Fibroblast of lung (primary cell): Measurements from ENCODE around the gene JAGN1. TPM values are rescaled to one million over a fixed set of nuclear protein-coding genes. Genes with fewer than 3 reads are reported as not detected.
"Not testable (repeated sequence)": the region's sequence is repeated elsewhere in the genome, so short reads cannot be mapped to it uniquely, and the experiment has no call there.

Experiments used
- DNase-seq, 2 donors: peaks; one replicate each; pipeline versions ENCODE4 v3.0.0 to v3.0.0-alpha.2; 2010; ENCODE audit warnings: low read depth in 2 of 2
- H2AFZ ChIP-seq: 2 replicates; pipeline ENCODE4 v1.5.1; 2012; ENCODE audit warnings: low read length, control low read depth, inconsistent platforms
- H3K27ac ChIP-seq: 2 replicates; pipeline ENCODE4 v1.5.1; 2011; ENCODE audit warnings: low read length, control low read depth; ENCODE audit not compliant: insufficient read depth
- H3K27me3 ChIP-seq: 2 replicates; pipeline ENCODE4 v1.5.1; 2011; ENCODE audit warnings: mild to moderate bottlenecking, low read length; ENCODE audit not compliant: control insufficient read depth, insufficient read depth
- H3K36me3 ChIP-seq: 2 replicates; pipeline ENCODE4 v1.5.1; 2011; ENCODE audit warnings: low read length; ENCODE audit not compliant: control insufficient read depth, insufficient read depth
- H3K4me1 ChIP-seq: 2 replicates; pipeline ENCODE4 v1.5.1; 2011; ENCODE audit warnings: low read length; ENCODE audit not compliant: control insufficient read depth, insufficient read depth; ENCODE audit errors: extremely low read depth
- H3K4me2 ChIP-seq: 2 replicates; pipeline ENCODE4 v1.5.1; 2011; ENCODE audit warnings: low read length, control low read depth; ENCODE audit not compliant: insufficient read depth; ENCODE audit errors: extremely low read depth
- H3K4me3 ChIP-seq, 4 experiments: fragments of 200-600 bp in 1 of 4; sonication (generic) in 1 of 4; replicated peaks in 1 of 4; 2 replicates each; pipeline ENCODE4 v1.5.1; 2011 to 2016; ENCODE audit warnings: low read length in 4 of 4, low read depth in 3 of 4, mild to moderate bottlenecking in 3 of 4, control low read depth in 2 of 4, inconsistent platforms in 1 of 4, mixed read lengths in 1 of 4; ENCODE audit not compliant: insufficient read depth in 1 of 4; ENCODE audit errors: control extremely low read depth in 1 of 4
- H3K79me2 ChIP-seq: 2 replicates; pipeline ENCODE4 v1.5.1; 2012; ENCODE audit warnings: mild to moderate bottlenecking, low read length, inconsistent platforms; ENCODE audit not compliant: control insufficient read depth, insufficient read depth
- H3K9ac ChIP-seq: 2 replicates; pipeline ENCODE4 v1.5.1; 2011; ENCODE audit warnings: mild to moderate bottlenecking, low read length, control low read depth; ENCODE audit not compliant: insufficient read depth
- H3K9me3 ChIP-seq: 2 replicates; pipeline ENCODE4 v1.5.1; 2012; ENCODE audit warnings: low read depth, low read length; ENCODE audit not compliant: control insufficient read depth, insufficient read depth
- H4K20me1 ChIP-seq: 2 replicates; pipeline ENCODE4 v1.5.1; 2011; ENCODE audit warnings: low read length; ENCODE audit not compliant: control insufficient read depth, insufficient read depth; ENCODE audit errors: extremely low read depth
- EZH2 ChIP-seq: IDR thresholded peaks from 2 replicates; pipeline ENCODE4 v1.5.1; 2012; ENCODE audit warnings: low read length, control low read depth, mild to moderate bottlenecking; ENCODE audit errors: missing control alignments
- polyA plus RNA-seq, 2 donors: library from polyadenylated mRNA; depleted of rRNA in 1 of 2; stranded (reverse) in 1 of 2; unstranded in 1 of 2; fragments of >200 nt; gene quantifications; 2 replicates each; pipeline ENCODE4 v1.2.1, GENCODE V29; 2011 to 2012; ENCODE audit warnings: missing spikeins in 1 of 2
- total RNA-seq: library from RNA; depleted of rRNA; stranded (reverse); fragments of >200 nt; gene quantifications from 2 replicates; pipeline ENCODE4 v1.2.1, GENCODE V29; 2014
- TF ChIP-seq, protein P1 (sequence below), 2 donors: IDR thresholded peaks in 1 of 2; conservative IDR thresholded peaks in 1 of 2; 1 replicate in 1 of 2; 2 replicates in 1 of 2; pipeline ENCODE4 v1.5.1; 2011 to 2012; ENCODE audit warnings: low read length in 2 of 2, control low read depth in 1 of 2, inconsistent platforms in 1 of 2, low read depth in 1 of 2, mild to moderate bottlenecking in 1 of 2

Gene JAGN1
- total and polyA plus RNA-seq, 2 donors (not counting 1 experiment from before 2014, with no cell fraction given): 30.6 to 36.6 TPM

DNA sequence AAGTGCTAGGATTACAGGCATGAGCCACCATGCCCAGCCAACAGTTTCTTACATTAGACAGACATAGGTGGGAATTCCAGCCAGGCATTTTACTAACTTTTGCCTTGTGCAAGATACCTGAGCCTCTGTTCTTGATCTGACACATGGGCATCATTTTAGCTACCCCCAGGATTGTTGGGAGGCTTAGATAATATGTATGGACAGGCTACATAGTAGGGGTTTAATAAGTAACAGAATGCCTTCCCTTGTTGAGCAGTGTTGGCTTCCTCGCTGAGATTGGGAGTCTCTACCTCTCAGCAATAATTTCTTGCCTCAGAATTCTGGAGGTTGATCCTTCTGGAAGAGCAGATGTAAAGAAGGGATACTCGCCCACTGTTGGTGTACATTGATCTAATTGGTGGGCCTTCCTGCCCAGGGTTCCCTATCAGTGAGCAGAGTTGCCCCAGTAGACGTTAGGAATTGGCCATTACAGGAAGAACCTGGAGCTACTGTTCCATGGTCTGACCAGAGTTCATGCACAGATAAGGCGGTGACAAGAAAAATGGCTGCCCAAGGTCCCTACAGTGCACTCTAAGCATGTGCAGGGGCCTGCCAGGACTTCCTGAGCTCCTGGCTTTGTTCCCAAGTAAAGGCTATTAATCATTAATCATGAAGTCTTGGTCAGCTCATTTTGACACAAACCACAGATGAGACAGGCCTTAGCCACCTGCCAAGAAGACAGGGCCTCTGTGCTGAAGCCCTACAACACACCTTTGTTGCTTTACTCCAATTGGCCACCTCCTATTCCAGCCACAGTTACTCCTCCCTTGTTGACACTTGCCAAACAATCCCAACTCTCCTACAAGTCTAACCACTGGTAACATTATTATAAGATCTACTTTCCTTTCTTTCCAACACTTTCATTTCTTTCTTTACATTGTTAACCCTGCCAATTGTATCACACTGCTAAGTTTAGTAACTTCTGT, 7.3 kb downstream of the JAGN1 start:
- no peak overlapping the region for H3K4me2 ChIP-seq
- peaks cover 8% of the 10 kb centered on the region for H3K4me1 ChIP-seq
- no peak overlapping the region for H2AFZ ChIP-seq
- H3K36me3 ChIP-seq: peaks cover 2% of the 10 kb centered on the region
- H3K27me3 ChIP-seq: no peaks in the 10 kb centered on the region
- H3K4me3 ChIP-seq: no peak overlapping the region
- peaks cover 5% of the 10 kb centered on the region for H3K79me2 ChIP-seq
- peak; percentile 64 to 68 for DNase-seq
- no peaks in the 10 kb centered on the region for H4K20me1 ChIP-seq
- no peak overlapping the region for H3K9ac ChIP-seq
- H3K27ac ChIP-seq: no peak overlapping the region
- no peak for TF ChIP-seq EZH2
- TF ChIP-seq, protein P1, sequence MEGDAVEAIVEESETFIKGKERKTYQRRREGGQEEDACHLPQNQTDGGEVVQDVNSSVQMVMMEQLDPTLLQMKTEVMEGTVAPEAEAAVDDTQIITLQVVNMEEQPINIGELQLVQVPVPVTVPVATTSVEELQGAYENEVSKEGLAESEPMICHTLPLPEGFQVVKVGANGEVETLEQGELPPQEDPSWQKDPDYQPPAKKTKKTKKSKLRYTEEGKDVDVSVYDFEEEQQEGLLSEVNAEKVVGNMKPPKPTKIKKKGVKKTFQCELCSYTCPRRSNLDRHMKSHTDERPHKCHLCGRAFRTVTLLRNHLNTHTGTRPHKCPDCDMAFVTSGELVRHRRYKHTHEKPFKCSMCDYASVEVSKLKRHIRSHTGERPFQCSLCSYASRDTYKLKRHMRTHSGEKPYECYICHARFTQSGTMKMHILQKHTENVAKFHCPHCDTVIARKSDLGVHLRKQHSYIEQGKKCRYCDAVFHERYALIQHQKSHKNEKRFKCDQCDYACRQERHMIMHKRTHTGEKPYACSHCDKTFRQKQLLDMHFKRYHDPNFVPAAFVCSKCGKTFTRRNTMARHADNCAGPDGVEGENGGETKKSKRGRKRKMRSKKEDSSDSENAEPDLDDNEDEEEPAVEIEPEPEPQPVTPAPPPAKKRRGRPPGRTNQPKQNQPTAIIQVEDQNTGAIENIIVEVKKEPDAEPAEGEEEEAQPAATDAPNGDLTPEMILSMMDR (conservative IDR thresholded peaks at IDR 0.05 in 1 of 2, IDR thresholded peaks at IDR 0.05 in 1 of 2; ENCODE audit: low read depth in 1 of 2, low read length in 2 of 2): no peak
- H3K9me3 ChIP-seq: no peaks in the 10 kb centered on the region

DNA sequence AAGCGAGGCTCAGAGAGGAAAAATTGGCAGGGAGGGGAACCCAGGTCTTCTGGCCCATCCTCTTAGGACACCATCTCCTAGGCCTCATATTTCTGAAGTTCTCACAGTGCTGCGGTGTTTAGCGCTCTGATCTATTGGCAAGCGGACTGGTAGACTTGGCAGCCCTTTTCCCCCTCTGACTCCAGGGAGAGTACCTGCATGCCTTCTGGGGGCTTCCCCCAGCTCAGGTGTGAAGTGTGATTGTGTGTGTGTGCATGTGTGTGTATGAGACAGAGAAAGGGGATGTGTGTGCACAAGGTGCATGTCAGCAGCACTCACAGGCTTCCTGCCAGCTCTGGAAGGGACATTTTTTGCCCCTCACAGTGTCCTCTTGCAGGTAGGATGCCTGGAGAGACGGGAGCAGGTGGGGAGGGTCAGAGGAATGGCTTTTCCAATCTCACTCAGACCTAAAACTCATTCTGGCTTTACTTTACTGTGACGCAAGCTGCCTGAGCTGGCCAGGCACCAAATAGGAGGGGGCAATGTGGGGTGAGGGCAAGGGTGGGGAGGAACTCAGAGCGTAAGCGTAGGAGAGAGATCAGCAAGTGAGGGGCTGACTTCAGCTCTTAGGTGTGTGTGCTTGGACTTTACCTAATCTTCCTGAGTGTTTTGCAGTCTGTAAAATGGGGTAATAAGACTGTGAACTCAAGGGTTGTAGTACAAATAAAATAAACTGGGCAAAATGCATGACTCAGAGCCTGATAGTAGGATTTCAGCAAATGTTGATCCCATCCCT, 8.2 kb downstream of the JAGN1 start:
- Histone ChIP-seq H3K27me3 (no peaks in the 10 kb centered on the region), H2AFZ (no peak overlapping the region), H3K9me3 (no peaks in the 10 kb centered on the region), H4K20me1 (no peaks in the 10 kb centered on the region), H3K9ac (no peak overlapping the region), H3K36me3 (no peaks in the 10 kb centered on the region), H3K27ac (no peak overlapping the region), H3K4me2 (no peak overlapping the region), H3K79me2 (no peaks in the 10 kb centered on the region), H3K4me3 (no peak overlapping the region), H3K4me1 (peaks cover 15% of the 10 kb centered on the region)
- DNase-seq: no peak
- no peak for TF ChIP-seq EZH2
- TF ChIP-seq, protein P1 (conservative IDR thresholded peaks at IDR 0.05 in 1 of 2, IDR thresholded peaks at IDR 0.05 in 1 of 2; ENCODE audit: low read depth in 1 of 2, low read length in 2 of 2): no peak

DNA sequence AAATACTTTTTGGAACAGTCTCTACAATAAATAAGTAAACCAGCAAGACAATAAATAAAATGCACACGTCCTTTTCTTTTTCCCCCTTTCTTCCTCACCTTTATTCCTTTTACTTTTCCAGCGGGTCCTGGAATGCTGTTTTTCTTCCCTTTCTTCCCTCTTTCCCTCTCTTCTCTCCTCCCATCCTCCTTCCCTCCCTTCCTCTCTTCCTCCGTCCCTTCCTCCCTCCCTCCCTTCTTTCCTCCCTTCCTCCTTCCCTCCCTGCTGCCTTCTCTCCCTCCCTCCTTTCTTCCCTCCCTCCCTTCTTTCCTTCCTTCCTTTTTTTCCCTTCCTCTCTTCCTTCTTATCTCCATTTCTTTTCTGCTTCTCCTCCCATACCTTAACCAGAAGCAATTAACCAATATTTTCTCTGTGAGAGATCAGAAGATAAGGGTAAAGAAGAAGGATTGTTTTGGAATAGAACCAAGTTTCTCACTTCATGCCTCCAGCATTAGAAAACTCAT, 8.9 kb downstream of the JAGN1 start:
- Histone ChIP-seq H3K9ac (no peak overlapping the region), H3K79me2 (no peaks in the 10 kb centered on the region), H3K27me3 (no peaks in the 10 kb centered on the region), H3K4me2 (no peak overlapping the region), H3K4me1 (peaks cover 12% of the 10 kb centered on the region), H3K9me3 (no peaks in the 10 kb centered on the region), H3K36me3 (no peaks in the 10 kb centered on the region), H3K27ac (no peak overlapping the region), H4K20me1 (no peaks in the 10 kb centered on the region), H3K4me3 (no peak overlapping the region), H2AFZ (no peak overlapping the region)
- no peak for DNase-seq
- no peak for TF ChIP-seq EZH2
- TF ChIP-seq, protein P1 (conservative IDR thresholded peaks at IDR 0.05 in 1 of 2, IDR thresholded peaks at IDR 0.05 in 1 of 2; ENCODE audit: low read depth in 1 of 2, low read length in 2 of 2): no peak

DNA sequence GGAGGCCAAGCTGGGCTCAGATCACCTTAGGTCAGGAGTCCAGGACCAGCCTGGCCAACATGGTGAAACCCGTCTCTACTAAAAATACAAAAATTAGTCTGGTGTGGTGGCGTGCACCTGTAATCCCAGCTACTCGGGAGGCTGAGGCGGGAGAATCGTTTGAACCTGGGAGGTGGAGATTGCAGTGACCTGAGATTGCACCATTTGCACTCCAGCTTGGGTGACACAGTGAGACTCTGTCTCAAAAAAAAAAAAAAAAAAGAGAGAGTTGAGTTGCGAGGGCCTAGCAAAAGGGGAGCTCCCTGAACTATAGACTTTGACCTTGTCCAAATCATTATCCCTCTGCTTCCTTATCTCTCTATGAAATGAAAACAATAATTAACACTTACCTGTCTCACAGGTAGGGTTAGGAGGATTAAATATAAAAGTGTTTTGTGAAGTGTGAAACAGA, 10.6 kb downstream of the JAGN1 start:
- not testable (repeated sequence) for H3K4me2 ChIP-seq, H3K79me2 ChIP-seq

More for the DNA sequence above, 10.6 kb downstream of the JAGN1 start:
- not testable (repeated sequence) for H3K36me3 ChIP-seq, DNase-seq, H2AFZ ChIP-seq, H4K20me1 ChIP-seq, H3K27me3 ChIP-seq, H3K9ac ChIP-seq, H3K9me3 ChIP-seq, H3K4me3 ChIP-seq, H3K27ac ChIP-seq
- H3K4me1 ChIP-seq: peaks cover 12% of the 10 kb centered on the region
